ENCODE results near the gene TRIM13.
"Not testable (repeated sequence)": the region's sequence is repeated elsewhere in the genome, so short reads cannot be mapped to it uniquely, and the experiment has no call there.

TRIM13 gene

DNA sequence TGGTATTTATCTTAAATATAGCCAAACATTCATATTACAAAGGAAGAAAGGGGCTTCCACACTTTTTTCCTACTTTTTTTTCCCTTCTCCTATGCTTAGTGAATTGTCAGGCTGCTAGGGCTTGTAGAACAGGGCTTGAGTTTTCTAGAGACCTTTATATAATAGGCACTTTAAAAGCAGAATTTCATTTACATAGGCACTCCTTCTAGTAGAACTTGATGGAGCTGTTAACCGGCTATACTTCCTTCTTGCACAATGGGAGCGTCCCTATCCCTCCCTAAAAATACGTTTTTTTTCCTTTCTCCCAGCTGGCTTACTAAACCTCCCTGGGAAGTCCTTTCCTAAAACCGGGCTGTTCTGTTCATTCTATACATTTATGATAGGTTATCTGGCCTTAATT, 1.1 kb downstream of the TRIM13 start:
- no peak for DNase-seq (ENCODE audit: low read depth)

DNA sequence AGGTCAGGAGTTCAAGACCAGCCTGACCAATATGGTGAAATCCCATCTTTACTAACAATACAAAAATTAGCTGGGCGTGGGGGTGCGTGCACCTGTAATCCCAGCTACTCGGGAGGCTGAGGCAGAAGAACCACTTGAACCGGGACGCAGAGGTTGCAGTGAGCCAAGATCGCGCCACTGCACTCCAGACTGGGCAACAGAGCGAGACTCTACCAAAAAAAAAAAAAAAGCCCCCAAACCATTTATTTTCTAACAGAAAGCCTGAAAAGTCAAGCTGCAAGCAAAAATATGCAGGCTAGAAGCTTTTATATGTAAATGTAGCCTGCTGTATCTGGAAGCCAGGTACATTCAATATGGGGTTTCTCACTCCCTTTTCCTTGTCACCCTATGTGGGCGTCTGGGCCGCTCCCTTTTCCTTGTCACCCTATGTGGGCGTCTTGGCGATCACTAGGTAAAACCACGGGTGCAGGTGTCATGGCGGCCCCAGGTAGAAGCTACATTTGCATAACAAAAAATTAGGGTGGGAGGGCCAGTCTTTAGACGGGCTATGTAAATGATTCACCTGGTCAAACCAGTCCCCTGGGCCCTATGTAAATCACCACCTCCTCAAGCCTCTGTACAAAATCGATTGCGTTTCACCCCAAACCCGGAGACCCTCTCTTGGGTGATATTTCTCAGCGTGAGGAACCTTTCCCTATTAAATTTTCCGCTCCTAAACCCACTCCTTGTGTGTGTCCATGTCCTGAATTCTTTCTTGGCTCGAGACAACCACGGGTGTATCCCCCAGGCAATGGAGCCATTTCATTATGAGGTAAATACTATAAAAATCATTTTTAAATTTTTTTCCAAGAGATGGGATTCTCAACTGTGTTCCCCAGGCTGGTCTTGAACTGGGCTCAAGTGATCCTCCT, 2.1 kb downstream of the TRIM13 start:
- DNase-seq (ENCODE audit: low read depth): no peak

DNA sequence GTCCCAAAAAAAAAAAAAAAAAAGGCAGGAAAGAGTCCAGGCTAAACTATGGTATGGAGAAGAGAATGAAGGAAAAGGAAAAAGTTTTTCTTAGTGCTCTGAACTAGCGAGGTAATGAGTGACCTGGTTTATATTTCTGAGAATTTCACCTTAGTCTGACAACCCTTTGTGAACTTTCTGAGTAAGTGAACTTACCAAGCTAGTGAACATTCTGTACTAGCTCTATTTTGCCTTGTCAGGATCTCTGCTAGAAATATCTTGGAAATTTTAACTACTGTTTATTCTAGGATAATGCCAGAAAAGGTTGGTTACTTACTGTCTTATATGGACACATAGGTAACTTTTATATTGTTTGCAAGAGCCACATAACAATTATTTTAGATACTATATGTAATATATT, 4.4 kb downstream of the TRIM13 start:
- DNase-seq (ENCODE audit: low read depth): no peak

- DNase-seq (ENCODE audit: low read depth): no peak
Measured at GRCh38 chr13:50006426-50007135, 9.7 kb downstream of the TRIM13 start.

DNA sequence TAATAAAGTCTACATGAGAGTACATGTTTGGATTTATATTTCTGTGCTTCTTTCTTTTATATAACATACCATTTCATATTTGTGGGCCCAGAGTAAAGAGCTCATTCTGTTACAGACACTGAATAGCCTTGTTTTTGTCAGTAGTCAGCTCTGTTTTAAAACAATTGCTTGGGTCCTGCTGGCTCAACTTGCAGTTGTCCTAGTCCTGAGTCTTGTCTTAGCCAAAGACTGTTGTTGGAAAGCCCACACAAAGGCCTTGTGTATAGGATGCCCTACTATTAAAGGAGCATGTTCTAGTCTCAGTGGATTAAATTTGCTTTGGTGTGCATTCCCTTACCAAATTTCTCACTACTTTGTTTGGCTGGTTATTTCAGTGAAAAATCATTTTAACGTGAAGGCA, 14.6 kb downstream of the TRIM13 start:
- DNase-seq (ENCODE audit: low read depth): no peak

- DNase-seq (ENCODE audit: low read depth): no peak
Measured at GRCh38 chr13:50012396-50013169, 15.7 kb downstream of the TRIM13 start.

GRCh38 chr13:50014386-50014785, 17.5 kb downstream of the TRIM13 start:
- DNase-seq (ENCODE audit: low read depth): no peak

DNA sequence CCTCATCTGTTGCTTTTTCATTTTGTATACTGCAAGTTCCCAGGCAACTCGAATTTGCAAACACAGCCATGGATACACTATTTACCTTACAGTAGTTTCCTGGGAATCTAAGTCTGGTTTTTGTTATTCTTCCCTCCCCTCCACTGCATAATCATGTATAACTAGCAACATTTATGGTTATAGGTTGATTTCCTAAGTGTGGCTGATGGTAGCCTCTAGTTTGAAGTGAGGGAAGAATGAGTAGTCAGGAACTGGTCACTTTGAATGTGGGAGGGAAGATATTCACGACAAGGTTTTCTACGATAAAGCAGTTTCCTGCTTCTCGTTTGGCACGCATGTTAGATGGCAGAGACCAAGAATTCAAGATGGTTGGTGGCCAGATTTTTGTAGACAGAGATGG, 18.4 kb downstream of the TRIM13 start, which contains the start of gene KCNRG:
Gene KCNRG, plus strand, starts transcription at position 187 of the 400 bp plus-strand sequence. Its CDS starts 50 bp downstream, at position 237.
- DNase-seq (ENCODE audit: low read depth): peak; percentile 17

GRCh38 chr13:50015750-50016149, 18.9 kb downstream of the TRIM13 start:
- no peak for DNase-seq (ENCODE audit: low read depth)

DNA sequence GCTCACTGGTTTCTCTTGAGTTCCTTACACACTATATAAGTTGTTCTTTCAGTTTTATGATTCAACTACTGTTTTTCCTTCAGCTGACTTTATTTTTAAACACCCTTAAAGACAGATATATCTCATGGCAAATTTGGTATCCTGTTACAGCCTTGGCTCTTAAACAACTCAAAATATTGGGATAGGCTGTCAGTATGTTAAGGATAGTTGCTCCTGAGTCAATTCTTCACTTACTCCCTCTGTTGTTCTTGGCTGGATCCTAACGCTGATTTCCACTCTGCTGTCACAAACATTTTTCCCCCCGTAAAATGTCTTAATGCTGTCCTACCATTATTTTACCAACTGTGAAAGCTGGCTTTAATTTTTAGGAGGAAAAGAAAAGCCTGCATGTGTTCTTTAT, 19.6 kb downstream of the TRIM13 start:
- DNase-seq (ENCODE audit: low read depth): no peak

DNA sequence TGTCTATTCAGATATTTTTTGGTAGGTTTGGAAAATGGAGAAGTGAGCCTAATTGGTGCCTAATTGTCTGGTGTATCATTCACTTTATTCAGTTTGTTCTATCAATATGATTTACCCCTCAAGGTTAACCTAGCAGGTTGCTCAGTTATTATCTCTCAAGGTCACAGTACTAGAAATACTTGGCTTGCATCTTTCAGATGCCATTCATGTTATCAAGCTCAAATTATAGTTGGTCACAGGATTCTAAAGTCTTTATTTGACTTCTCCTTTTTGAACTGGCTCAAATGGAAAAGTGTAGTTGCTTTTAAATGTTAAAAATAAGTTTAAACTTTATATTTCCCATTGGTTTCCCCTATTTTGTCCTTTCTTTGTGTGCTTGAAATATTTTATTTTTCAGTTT, 21.0 kb downstream of the TRIM13 start:
- no peak for DNase-seq (ENCODE audit: low read depth)

- DNase-seq (ENCODE audit: low read depth): no peak
Measured at GRCh38 chr13:50025436-50025835, 28.6 kb downstream of the TRIM13 start.

- no peak for DNase-seq (ENCODE audit: low read depth)
Measured at GRCh38 chr13:50026788-50027473, 30.1 kb downstream of the TRIM13 start.

DNA sequence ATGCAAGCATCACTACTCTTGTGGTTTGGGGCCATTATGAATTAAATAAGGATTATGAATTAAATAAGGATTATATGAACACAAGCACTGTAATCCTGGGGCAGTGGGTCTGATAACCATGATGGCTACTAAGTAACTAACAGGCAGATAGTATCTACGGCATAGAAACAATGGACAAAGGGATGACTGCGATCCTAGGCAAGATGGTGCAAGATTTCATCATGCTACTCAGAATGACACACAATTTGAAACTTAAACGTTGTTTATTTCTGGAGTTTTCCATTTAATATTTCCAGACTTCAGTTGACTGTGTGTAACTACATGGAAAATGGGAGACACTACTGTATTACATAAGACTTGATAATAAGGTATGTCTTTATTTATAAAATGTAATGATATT, 33.5 kb downstream of the TRIM13 start:
- no peak for DNase-seq (ENCODE audit: low read depth)

DNA sequence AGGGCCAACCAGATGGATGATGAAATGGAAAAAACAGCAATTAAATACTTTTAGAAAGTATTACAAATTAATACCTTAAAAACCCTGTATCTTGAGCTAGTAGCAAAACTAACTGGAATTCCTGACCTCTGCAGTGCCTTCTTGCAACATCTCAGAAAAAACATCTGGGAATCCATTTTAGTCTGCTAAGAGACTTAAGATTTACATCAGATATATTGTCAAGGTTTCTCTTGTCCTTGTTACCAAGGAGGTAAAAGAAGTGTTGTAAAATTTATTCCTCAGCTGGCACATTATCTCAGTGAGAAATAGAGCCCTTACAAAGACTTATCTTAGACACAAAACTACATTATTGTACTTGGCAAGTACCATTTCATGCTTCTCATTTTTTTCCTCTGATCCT, 36.9 kb downstream of the TRIM13 start:
- peak; percentile 17 for DNase-seq (ENCODE audit: low read depth)

- no peak for DNase-seq (ENCODE audit: low read depth)
Measured at GRCh38 chr13:50037788-50038187, 40.9 kb downstream of the TRIM13 start.

DNA sequence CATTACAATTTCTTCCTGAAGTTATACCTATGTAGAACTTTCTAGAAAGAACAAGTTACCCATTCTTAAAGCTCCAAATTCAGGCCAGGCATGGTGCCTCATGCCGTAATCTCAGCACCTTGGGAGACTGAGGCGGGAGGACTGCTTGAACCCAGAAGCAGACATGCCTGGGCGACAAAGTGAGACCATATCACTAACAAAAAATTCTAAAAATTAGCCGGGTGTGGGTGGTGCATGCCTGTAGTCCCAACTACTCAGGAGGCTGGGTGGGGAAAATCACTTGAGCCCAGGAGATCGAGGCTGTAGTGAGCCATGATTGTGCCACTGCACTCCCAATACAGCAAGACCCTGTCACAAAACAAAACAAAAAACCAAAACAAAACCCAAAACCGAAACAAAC, 41.4 kb downstream of the TRIM13 start:
- no peak for DNase-seq (ENCODE audit: low read depth)

DNA sequence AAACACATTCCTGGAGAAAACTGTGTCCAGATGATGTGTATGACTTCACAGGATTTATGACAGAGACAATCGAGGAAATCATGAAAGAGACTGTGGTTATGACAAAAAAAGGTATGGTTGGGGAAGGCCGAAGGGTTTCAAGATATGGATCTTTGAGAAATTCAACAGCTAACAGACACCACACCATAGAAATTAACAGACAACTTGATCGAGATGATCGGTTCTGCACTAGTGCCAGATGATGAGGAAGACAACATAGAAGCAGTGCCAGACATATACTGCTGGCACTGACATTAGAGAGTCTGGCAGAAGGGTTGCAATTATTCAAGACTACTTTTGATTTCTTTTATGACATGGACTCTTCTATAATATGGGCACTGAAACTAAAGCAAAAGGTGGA, 55.6 kb downstream of the TRIM13 start:
- DNase-seq (ENCODE audit: low read depth): no peak

DNA sequence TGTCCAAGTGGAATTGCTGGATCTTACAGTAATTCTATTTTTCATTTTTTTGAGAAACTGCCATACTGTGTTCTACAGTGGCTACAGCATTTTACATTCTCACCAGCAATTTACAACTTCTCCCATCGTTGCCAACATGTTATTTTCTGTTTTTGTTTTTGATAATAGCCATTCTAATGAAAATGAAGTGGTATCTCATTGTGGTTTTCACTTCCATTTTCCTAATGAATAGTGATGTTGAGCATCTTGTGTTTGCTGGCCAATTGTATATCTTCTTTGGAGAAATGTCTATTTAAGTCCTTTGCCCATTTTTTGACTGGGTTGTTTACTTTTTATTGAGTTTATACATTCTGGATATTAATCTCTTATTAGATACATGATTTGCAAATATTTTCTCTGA, 57.0 kb downstream of the TRIM13 start:
- DNase-seq (ENCODE audit: low read depth): no peak

- DNase-seq (ENCODE audit: low read depth): no peak
Measured at GRCh38 chr13:50055454-50055853, 58.6 kb downstream of the TRIM13 start.

DNA sequence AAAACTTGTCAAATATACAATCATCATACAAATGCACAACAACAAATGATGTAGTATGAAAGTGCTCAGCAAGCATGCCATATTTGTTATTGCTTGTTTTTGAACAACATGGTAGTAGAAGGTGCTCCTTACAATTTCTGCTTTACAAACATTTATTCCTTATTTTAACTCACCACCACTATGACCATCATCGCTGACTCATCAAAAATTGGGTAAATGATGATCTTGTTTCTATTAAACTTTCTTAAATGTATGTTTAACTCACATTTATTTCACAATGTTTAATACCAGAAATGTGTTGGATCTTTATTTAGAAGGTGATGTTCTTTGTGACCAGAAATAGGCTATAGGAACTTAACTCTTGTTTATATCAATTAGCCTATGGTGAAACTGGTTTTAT, 63.9 kb downstream of the TRIM13 start:
- DNase-seq (ENCODE audit: low read depth): no peak

GRCh38 chr13:50062336-50062735, 65.5 kb downstream of the TRIM13 start:
- DNase-seq (ENCODE audit: low read depth): not testable (repeated sequence)
